GM13976 (cell line): Measurements from ENCODE around the gene MRPL4.

Source experiments
- DNase-seq: peaks from one replicate; pipeline ENCODE4 v3.0.0; 2012; ENCODE audit warnings: low spot score
- CTCF ChIP-seq: IDR thresholded peaks from 2 replicates; pipeline ENCODE4 v1.5.1; 2012; ENCODE audit warnings: borderline replicate concordance, mild to moderate bottlenecking; ENCODE audit not compliant: insufficient read depth; ENCODE audit errors: extremely low read depth, missing control alignments, control extremely low read depth
- in situ Hi-C: fragments of 300-500 bp; cut with MboI; formaldehyde crosslinking; loops from one replicate; pipeline ENCODE4 v1.12.0; 2022; ENCODE audit warnings: low sequenced_read_pairs, mixed read lengths, inconsistent platforms; ENCODE audit not compliant: unreplicated experiment

MRPL4 gene

DNA sequence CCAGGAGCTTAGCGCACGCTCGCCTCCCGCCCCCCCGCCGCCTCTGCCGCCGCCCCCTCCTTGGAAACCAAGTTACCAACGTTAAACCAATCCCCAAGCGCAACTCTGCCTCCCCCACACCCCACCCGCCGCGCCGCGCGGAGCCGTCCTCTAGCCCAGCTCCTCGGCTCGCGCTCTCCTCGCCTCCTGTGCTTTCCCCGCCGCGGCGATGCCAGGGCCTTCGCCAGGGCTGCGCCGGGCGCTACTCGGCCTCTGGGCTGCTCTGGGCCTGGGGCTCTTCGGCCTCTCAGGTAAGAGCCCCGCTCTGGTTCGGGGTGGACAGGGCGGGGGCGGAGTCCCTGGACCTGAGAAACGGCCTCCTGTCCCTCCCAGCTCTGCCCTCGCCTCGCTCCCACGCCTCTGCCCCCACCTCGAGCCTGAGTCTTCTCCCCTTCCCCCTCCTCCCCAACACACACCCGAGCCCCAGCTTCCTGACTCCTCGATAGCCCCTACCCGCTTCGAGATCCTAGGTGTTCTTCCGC is 37.9 kb downstream of the MRPL4 start, which contains the start of gene ICAM5:
Gene ICAM5, plus strand, starts transcription at position 117 of the 521 bp plus-strand sequence. Its CDS starts 92 bp downstream, at position 209.
- in situ Hi-C loops, result no loop called here
- no peak for TF ChIP-seq CTCF
- no peak for DNase-seq

GRCh38 chr19:10290357-10290875 is 38.4 kb downstream of the MRPL4 start:
- no peak for TF ChIP-seq CTCF
- DNase-seq, result no peak
- in situ Hi-C loops, result no loop called here

GRCh38 chr19:10290876-10291553 is 39.0 kb downstream of the MRPL4 start:
- in situ Hi-C loops, result no loop called here
- TF ChIP-seq CTCF, result no peak
- DNase-seq, result peak; percentile 74

DNA sequence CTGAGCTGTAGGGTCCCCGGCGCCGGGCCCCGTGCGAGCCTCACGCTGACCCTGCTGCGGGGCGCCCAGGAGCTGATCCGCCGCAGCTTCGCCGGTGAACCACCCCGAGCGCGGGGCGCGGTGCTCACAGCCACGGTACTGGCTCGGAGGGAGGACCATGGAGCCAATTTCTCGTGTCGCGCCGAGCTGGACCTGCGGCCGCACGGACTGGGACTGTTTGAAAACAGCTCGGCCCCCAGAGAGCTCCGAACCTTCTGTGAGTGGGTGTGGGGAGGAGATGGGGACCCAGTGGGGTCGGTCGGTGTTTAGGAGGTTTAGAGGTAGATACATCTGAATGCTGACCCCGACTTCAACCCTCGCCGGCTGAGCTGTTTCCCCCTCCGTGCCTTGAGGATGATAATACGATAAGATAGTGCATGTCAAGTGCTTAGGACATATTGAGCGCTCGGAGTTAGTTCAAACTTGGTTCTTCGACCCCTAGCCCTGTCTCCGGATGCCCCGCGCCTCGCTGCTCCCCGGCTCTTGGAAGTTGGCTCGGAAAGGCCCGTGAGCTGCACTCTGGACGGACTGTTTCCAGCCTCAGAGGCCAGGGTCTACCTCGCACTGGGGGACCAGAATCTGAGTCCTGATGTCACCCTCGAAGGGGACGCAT is 39.7 kb downstream of the MRPL4 start:
- no peak for DNase-seq
- in situ Hi-C loops, result no loop called here
- TF ChIP-seq CTCF, result no peak

DNA sequence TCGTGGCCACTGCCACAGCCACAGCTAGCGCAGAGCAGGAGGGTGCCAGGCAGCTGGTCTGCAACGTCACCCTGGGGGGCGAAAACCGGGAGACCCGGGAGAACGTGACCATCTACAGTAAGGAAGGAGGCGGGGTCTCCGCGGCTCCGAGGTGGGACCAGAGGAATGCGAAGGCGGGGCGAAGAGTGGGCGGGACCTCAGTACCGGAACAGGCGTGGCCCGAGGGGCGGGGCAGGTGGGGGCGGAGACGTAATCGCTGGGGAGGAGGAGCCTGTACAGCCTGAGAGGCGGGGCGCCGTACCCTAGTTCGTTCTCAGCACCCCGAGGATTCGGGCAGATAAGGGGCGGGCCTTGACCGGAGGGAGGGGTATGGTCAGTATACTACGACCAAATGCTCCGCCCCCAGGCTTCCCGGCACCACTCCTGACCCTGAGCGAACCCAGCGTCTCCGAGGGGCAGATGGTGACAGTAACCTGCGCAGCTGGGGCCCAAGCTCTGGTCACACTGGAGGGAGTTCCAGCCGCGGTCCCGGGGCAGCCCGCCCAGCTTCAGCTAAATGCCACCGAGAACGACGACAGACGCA is 40.3 kb downstream of the MRPL4 start:
- DNase-seq, result peak; percentile 93
- in situ Hi-C loops, result no loop called here
- TF ChIP-seq CTCF, result no peak

DNA sequence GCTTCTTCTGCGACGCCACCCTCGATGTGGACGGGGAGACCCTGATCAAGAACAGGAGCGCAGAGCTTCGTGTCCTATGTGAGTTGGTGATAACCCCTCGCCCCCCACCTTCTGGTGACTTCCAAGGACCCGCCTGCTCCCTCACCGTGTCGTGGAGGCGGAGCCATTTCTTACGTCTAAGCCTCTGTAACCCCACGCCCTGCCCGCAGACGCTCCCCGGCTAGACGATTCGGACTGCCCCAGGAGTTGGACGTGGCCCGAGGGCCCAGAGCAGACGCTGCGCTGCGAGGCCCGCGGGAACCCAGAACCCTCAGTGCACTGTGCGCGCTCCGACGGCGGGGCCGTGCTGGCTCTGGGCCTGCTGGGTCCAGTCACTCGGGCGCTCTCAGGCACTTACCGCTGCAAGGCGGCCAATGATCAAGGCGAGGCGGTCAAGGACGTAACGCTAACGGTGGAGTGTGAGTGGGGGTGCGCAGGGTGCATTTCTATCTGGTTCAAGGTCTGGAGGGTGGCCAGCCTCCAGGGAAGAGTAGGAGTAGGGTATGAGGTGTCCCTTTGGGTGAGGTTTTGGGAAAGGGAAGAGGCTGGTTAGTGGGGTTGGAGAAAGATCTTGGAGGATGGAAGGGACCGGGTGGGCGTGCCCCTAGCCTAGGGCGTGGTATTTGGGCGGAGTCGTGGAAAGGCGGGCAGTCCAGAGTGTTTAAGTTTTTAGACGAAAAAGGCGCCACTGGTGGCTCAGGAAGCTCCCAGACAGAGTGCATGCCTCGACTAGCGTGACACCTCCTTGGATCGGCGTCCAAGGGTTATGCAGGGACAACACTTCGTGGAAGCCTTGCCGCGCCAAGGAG is 41.0 kb downstream of the MRPL4 start:
- in situ Hi-C loops, result no loop called here
- no peak for DNase-seq

More for the DNA sequence above, 41.0 kb downstream of the MRPL4 start:
- no peak for TF ChIP-seq CTCF
